Nephron (organoid): ENCODE results near the gene SMCO2.

Experiments
- H3K27ac Mint-ChIP-seq, 3 experiments: 2 replicates each; pipeline ENCODE4 v1.8.0; 2020; ENCODE audit warnings: mixed read lengths in 3 of 3, mild to moderate bottlenecking in 2 of 3, moderate library complexity in 1 of 3
- H3K27me3 Mint-ChIP-seq: 2 replicates; pipeline ENCODE4 v1.8.0; 2021; ENCODE audit warnings: low read depth, mild to moderate bottlenecking, moderate library complexity, mixed read lengths
- H3K36me3 Mint-ChIP-seq: 2 replicates; pipeline ENCODE4 v1.8.0; 2020; ENCODE audit warnings: low read depth, mixed read lengths
- H3K4me1 Mint-ChIP-seq: 2 replicates; pipeline ENCODE4 v1.8.0; 2020; ENCODE audit warnings: mixed read lengths
- H3K4me3 Mint-ChIP-seq, 3 experiments: 2 replicates each; pipeline ENCODE4 v1.8.0; 2020; ENCODE audit warnings: mild to moderate bottlenecking in 3 of 3, mixed read lengths in 3 of 3, moderate library complexity in 2 of 3
- H3K9me3 Mint-ChIP-seq: 2 replicates; pipeline ENCODE4 v1.8.0; 2020; ENCODE audit warnings: mixed read lengths
- CTCF ChIP-seq, 3 experiments: fragments of 200-600 bp; sonication (generic); IDR thresholded peaks; one replicate each; pipeline ENCODE4 v1.5.0; 2021; ENCODE audit warnings: antibody characterized with exemption in 3 of 3; ENCODE audit not compliant: unreplicated experiment in 3 of 3

The SMCO2 gene

GRCh38 chr12:27547592-27547991 is 101.1 kb downstream of the SMCO2 start:
- H3K4me1 Mint-ChIP-seq: peaks cover 49% of the 10 kb centered on the region
- no peaks in the 10 kb centered on the region for H3K27me3 Mint-ChIP-seq
- H3K27ac Mint-ChIP-seq: no peak overlapping the region
- peaks cover 7% of the 10 kb centered on the region for H3K36me3 Mint-ChIP-seq
- H3K9me3 Mint-ChIP-seq: peaks cover 4% of the 10 kb centered on the region
- no peak overlapping the region for H3K4me3 Mint-ChIP-seq
- no peak for TF ChIP-seq CTCF (IDR thresholded peaks at IDR 0.05; ENCODE audit: unreplicated experiment in 3 of 3)

- H3K36me3 Mint-ChIP-seq: peaks cover 7% of the 10 kb centered on the region
- no peaks in the 10 kb centered on the region for H3K27me3 Mint-ChIP-seq
- TF ChIP-seq CTCF (IDR thresholded peaks at IDR 0.05; ENCODE audit: unreplicated experiment in 3 of 3): no peak
- peaks cover 57% of the 10 kb centered on the region for H3K4me1 Mint-ChIP-seq
- peaks cover 4% of the 10 kb centered on the region for H3K9me3 Mint-ChIP-seq
- peak overlapping the region; percentile 47 to 50 (median 47) for H3K27ac Mint-ChIP-seq
- no peak overlapping the region for H3K4me3 Mint-ChIP-seq
Observed at GRCh38 chr12:27548301-27549199, 102.0 kb downstream of the SMCO2 start.

- H3K9me3 Mint-ChIP-seq: peaks cover 3% of the 10 kb centered on the region
- peak overlapping the region; percentile 0 to 15 (median 11) for H3K4me3 Mint-ChIP-seq
- H3K27ac Mint-ChIP-seq: peak overlapping the region; percentile 47 to 50 (median 47)
- no peaks in the 10 kb centered on the region for H3K27me3 Mint-ChIP-seq
- peaks cover 62% of the 10 kb centered on the region for H3K4me1 Mint-ChIP-seq
- H3K36me3 Mint-ChIP-seq: peaks cover 4% of the 10 kb centered on the region
- no peak for TF ChIP-seq CTCF (IDR thresholded peaks at IDR 0.05; ENCODE audit: unreplicated experiment in 3 of 3)
Observed at GRCh38 chr12:27549236-27549800, 102.8 kb downstream of the SMCO2 start.

- H3K4me1 Mint-ChIP-seq: peaks cover 66% of the 10 kb centered on the region
- no peaks in the 10 kb centered on the region for H3K36me3 Mint-ChIP-seq
- H3K27ac Mint-ChIP-seq: peak overlapping the region; percentile 47 to 64 (median 50)
- no peaks in the 10 kb centered on the region for H3K27me3 Mint-ChIP-seq
- H3K9me3 Mint-ChIP-seq: no peaks in the 10 kb centered on the region
- TF ChIP-seq CTCF (IDR thresholded peaks at IDR 0.05; ENCODE audit: unreplicated experiment in 3 of 3): no peak
- H3K4me3 Mint-ChIP-seq: peak overlapping the region in 1 of 3 experiments; percentile 15
Observed at GRCh38 chr12:27549801-27550652, 103.5 kb downstream of the SMCO2 start.

GRCh38 chr12:27550653-27550975 is 104.1 kb downstream of the SMCO2 start:
- Mint-ChIP-seq H3K9me3 (no peaks in the 10 kb centered on the region), H3K27ac (peak overlapping the region; percentile 47 to 64 (median 50)), H3K27me3 (no peaks in the 10 kb centered on the region), H3K4me1 (peaks cover 70% of the 10 kb centered on the region), H3K36me3 (no peaks in the 10 kb centered on the region), H3K4me3 (no peak overlapping the region)
- TF ChIP-seq CTCF (IDR thresholded peaks at IDR 0.05; ENCODE audit: unreplicated experiment in 3 of 3): no peak
